SH-SY5Y (cell line): ENCODE results near the gene RSKR.

Source experiments
- GATA2 ChIP-seq: IDR thresholded peaks from 2 replicates; pipeline ENCODE4 v1.6.1; 2011; ENCODE audit warnings: mild to moderate bottlenecking, low read depth, low read length
- GATA3 ChIP-seq: IDR thresholded peaks from 2 replicates; pipeline ENCODE4 v1.6.1; 2011; ENCODE audit warnings: low read depth, mild to moderate bottlenecking, low read length, moderate library complexity

GRCh38 chr17:28657756-28658155 lies 43.8 kb upstream of the RSKR start:
- TF ChIP-seq GATA2 (no peak), GATA3 (no peak)
